Ramos (cell line): ENCODE measurements around the gene BMP4.

ENCODE experiments used
- in situ Hi-C: fragments of 300-500 bp; cut with MboI; formaldehyde crosslinking; loops from one replicate; pipeline ENCODE4 v1.14.3; 2022; ENCODE audit warnings: low sequenced_read_pairs; ENCODE audit not compliant: unreplicated experiment

Gene BMP4

DNA sequence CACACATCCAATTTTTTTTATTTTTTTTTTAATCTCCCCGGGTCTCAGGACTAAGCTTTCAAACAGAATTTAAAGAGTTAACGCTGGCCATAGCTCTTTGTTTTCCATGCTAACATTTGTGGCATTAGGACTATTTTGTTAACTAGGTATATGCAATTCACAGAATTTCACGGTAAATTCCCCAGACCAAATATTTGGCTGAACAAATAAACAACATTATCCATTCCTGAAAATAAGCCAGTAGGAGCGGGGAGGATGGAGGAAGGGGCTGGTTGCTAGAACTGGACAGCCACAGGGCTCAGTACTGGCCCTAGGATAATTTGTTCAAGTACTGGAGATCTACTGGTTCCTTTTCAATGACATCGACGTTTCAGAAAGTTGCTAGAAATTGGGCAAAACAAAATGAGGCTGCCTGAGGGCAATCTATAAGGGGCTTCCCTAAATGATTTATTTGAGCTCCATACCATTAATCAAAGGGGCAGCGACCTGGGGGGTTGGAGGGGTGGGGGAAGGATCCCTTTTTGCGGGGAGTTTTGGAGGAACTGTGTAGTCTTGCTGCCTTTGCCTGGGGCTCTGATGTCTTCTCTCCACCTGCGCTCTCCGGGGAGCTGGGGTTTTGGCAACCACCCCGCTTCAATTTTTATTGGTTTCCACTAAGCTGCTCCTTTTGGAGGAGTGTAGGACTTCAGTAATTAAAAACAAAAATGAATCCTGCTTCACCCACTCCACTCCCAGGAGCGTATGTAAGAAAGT, 9.0 kb downstream of the BMP4 start:
- in situ Hi-C loops, result no loop called here

DNA sequence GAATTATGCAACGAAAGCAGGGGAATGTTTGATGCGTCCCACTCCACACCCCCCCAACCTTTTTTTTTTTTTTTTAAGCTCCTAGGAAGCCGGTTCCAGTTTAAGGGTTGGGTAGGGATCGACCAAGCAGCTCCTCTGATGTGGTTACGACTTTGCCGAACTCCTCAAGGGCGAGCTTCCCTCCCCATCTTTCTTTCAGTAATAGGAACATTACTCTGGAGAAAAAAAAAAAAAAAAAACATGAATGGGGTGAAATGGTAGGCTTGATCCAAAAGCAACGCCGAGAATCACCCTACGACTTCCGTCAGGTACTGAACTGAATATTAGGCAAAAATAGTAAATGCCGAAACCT, 9.6 kb downstream of the BMP4 start:
- in situ Hi-C loops, result no loop called here

DNA sequence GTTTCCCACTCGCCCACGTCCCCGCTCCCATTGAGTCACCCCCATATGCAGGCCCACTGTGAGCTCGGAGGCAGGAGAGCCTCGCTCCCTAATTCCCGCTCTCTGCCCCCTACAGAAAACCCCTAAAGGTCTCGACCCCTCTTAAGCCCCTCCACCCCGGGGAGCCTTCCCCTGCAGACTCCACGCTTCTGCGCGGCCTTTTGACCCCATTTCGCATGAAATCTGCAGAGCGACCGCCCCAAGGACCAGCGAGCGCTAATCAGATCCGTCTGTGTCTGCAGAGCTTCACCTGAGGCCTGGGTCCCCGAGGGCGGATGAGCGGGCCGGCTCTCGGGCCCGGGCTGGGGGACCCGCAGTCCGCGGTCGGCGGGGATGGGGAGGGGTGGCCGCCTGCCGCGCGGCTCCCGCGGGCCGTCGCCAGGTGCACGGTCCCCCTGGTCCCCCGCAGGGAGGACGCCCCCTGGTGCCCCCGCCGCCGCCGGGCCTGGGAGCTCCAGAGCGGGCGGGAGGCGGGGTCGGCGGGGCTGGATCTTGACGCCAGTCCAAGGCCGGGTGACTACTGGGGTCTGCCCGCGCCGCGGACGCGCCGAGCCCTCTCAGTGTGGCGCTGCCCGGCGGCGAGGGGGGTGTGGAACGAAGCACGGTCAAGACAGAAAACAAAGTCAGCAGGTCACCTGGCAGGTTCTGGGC, 10.1 kb downstream of the BMP4 start:
- in situ Hi-C loops, result no loop called here

DNA sequence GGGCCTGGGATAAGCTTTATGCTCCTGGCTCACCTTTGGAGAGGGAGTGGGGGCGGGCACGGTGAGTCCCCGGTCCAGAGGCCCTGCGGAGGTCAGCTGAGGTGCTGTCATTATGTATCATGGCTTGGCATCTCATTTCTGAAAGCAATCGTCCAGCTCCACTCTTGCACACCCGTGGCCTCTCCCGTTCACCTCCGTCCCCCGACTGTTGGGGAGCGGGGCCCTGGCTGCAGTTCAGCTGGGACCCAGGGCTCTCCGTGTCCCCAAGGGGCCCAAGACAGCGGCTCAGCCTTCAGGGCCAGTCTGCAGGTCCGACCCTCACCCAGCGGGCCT, 10.6 kb downstream of the BMP4 start:
- in situ Hi-C loops, result no loop called here

DNA sequence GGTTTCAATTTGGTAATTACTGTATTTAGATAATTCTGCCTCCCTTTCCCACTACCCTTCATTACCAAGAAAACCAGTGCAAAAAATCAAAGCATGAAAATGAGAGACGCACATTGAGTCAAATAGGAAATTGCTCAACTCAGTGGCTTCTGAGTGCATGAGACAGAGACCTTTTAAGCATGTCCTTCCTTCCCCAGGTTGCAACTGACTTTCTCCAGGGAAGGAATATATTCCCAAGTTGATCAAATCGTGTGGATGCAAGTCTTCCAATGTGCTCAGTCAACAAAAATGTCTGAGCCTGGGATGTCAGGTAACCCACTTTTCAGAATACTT, 12.9 kb downstream of the BMP4 start:
- in situ Hi-C loops, result no loop called here

DNA sequence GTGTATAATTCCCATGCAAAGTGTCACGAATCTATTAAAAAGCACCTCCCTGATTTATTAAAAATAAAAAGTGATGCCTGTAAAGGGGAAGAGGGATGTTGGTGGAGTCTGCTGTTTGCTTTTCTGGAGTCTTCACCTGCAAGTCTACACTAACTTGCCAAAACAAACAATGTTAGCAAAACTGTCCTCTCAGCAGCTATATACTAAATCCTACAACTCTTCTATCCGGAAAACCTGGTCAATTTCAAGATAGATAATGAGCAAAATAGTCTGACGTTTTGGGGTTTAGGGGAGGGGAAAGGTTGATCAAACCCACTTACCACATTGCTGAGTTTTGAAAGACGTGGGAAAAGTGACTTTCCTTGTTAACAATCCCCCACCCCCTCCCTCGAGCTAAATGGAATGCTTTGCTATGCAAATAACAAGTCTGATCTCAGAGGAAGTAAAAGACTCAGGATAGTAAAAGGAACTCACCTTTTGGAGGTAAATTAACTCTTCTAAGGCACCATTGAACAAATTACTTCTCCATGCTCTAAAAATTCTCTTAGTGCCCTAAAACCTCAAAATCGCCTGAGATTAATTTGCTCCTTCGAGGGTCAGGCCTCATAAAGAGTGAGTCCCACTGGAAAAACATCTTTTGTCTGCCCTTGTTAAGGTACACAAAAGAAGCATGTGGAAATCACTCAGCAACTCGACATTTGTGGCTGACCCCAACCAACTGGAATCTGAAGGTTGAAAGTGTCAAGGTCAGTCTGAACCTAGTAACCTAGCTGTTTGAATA, 13.5 kb downstream of the BMP4 start:
- in situ Hi-C loops, result no loop called here

DNA sequence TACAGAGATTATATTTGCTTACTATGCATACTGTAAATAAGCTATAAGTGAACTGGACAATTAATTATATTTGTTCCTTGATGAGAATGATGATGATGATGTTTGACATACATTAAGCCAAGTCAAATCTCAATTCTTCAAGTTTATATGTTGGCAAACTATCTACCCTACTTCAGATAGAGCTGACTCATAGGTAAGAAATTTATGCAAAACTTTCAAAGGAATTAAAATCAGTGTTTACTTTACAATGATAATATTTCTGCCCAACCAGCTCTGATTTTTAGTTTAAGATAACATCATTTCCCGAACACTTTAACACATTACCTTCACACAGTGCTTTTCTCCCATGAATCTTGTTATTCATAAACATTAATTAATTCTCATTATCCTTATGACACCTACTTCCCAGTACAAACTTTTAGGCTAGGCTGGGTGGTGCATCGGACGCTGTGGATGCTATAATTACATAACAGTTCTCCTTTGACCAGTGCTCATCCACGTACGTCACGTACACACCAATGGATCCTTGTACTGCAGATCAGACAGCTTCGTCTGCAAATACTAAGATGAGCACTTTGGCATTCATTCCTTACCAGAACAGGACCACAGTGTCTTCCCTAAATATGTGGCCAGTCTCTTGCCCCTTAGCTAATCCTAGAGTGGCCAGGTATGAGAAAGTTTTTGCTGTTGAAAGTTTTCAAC, 18.3 kb downstream of the BMP4 start:
- in situ Hi-C loops, result no loop called here

DNA sequence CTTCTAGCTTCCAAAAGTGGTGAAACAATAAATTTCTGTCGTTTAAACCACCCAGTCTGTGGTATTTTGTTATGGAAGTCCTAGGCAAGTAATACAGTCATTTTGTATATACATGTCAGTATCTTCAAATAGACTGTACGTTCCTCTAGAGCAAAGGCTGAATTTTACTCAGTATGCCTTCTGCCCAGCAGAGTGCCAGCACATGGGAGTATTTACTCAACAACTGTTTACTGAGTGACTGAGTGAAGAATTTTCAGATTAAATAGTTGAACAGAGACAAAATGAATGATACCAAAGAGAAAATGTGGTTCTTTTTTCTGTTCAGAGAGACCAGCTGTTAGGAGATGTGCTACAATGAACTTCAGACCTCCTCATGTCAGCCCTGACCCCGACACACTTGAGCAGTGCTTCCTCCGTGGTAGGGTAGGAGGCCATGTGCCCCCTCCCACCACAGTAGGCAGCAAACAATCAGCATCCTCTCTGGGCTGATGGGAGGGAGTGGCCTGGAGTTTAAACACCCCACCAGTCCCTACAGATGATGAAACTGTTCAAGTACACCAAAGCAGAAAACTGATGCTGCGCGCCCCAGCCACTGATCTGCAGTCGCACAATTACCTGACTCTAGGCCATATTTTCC, 21.7 kb downstream of the BMP4 start:
- in situ Hi-C loops, result no loop called here

DNA sequence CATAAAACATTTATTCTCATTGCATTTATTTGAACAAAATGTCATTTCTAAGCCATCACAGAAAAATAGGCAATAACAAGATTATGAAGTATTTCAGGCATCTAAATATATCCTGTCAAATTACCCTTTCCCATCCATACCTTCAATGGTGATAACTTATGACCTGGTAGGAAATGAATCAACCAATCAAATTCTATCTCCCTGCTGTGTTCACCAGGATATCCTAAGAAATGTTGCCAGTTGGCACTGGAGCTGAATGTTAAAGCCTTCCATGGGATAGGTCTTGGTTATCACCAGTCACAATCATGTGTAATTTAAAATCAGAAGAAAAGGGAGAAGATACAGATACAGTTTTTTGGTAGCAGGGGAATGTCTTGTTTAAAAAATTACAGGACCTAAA, 23.7 kb downstream of the BMP4 start:
- in situ Hi-C loops, result no loop called here

DNA sequence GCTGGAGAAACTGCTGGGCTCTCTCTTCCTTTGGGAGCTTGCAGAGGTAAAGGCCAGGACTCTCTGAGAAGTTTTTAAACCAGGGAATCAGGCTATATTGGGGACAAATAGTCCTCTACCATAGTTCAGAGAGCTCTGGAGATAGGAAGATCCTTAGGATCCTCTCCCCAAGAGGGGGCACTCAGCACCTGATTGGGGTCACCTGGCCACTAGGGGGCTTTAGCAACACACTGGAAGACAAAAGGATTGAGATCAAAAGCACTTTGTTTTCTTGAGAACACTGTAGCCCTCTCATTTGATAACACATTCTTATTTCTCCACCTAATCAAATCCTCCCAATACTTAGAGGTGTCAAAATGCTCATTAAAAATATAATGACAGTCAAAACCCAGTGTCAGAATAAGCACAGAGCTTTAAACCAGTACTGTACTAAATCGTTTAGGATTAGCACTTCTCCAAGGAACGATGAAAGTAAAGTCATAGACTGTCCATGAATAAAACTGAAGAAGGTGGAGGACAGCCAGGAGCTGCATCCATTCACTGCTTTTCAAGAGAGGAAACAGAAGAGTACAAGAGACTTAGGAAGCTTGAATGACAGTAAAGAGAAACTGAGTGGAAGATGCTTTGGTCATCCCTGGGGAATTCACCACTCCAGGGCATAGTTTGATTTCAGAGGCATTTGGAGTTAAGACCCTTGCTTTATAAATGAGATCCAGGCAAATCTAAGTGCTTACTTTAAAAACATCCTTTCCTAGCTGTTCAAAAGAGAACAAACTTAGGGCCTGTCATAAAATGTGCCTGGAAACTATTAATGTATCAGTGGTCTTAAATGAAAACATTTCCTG, 26.5 kb downstream of the BMP4 start:
- in situ Hi-C loops, result no loop called here

DNA sequence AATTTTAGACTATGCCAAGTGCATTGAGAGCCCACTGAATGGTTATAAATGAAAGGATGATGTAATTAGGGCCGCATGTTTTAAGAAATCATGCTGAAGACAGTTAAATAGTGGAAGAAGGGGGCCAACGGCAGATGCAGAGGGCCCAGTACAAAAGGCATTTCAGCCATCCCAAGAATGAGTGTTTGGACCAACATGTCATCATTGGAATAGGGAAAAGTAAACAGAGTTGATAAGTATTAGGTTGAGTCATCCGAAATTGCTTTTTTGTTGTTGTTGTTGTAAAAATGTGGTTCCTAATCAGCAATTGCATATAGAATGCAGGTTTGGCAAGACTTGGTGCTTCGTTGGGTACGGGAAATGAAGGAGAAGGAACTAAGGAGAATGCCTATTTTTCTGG, 29.5 kb downstream of the BMP4 start:
- in situ Hi-C loops, result no loop called here

DNA sequence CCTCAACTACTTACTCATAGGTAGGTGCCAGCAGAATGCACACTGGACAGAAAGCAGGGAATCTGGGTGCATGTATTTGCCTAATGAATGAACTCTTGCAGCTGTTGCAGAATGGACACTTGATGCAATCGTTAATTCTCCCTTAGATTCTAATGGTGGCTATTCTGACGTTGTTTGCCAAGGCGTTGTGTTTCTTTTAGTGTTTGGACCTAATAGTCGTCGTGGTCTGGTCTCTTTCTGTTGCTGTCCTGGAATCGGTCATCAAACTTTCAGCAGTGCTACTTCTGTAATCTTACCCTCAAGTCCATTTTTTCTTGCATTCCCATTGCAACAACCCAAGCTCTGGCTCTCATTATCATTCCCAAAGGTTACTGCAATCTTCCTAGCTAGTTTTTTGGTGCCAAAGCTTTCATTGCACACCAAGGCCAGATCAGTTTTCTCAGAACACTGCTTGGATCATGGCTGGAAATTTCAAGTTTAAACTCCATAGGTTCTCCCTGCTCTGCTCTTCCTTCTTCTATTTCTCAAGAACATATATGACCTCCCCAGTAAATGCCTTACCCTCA, 31.3 kb downstream of the BMP4 start:
- in situ Hi-C loops, result no loop called here

DNA sequence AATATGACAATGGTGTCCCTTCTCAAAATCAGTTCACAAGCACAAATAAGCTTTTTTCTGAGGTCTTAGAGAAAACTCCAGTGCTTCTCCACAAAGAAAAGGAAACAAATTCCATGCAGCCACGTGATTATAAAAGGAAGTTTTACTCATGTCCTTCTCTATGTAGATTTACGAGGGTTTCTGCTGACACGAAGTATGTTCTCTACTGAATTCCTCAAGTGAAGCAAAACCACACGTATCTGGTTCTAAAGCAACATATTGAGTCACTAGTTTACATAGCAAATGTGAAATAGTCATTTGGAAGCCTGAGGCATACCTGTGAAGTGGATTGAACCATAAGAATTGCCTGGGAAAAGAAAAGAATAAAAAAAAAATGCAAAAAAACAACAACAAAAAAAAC, 31.9 kb downstream of the BMP4 start:
- in situ Hi-C loops, result no loop called here

DNA sequence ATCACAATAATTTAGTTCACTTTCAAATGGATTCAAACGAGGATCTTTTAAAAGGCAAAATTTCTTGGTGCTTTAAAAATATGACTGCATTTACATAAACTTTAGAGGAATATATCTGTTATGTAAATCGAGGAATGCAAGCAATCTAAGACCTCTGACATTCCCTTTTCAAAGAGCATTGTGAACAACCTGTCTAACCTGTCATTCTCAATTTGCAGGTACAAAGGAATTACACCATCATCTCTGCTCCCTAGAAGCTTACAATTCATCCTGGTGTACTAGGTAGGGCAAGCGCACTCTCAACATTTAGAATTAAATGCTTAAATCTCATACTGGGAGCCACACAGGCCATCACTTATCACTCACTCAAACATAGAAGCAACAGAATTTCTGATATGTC, 35.6 kb downstream of the BMP4 start:
- in situ Hi-C loops, result no loop called here

DNA sequence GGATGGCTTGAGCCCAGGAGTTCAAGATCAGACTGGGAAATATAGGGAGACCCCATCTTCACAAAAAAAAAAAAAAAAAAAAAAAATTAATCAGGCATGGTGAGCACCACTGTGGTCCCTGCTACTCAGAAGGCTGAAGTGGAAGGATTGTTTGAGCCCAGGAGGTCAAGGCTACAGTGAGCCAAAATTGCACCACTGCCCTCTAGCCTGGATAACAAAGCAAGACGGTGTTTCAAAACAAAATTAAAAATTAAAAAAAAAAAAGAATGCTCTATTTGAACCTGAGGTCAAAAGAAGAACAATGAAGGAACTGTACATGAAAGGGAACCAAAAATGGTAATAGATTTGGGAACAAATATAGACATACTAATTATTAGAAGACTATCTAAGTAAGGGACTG, 40.4 kb downstream of the BMP4 start:
- in situ Hi-C loops, result no loop called here

DNA sequence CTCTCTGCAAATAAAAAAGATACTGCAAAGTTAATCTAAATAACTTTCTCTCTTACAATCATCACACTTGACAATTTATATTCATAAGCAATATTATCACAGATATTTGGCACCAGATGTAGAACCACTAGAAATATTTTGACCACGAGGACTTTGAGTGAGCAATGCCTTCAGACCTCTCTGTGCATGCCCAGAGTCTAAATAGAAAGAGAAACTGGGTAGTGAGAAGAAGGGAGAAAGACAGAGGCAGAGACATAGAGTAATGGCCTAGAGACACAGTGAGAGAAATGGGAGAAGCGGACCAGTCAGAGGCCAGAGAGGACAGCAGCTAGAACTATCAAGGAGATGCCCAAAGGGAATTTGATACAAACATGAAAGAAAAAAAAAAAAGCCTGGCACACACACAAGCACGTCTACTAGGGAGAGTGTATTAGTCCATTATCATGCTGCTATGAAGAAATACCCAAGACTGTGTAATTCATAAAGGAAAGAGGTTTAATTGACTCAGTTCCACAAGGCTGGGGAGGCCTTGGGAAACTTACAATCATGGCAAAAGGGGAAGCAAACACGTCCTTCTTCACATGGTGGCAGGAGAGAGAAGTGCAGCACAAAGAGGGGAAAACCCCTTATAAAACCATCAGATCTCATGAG, 41.1 kb downstream of the BMP4 start:
- in situ Hi-C loops, result no loop called here

DNA sequence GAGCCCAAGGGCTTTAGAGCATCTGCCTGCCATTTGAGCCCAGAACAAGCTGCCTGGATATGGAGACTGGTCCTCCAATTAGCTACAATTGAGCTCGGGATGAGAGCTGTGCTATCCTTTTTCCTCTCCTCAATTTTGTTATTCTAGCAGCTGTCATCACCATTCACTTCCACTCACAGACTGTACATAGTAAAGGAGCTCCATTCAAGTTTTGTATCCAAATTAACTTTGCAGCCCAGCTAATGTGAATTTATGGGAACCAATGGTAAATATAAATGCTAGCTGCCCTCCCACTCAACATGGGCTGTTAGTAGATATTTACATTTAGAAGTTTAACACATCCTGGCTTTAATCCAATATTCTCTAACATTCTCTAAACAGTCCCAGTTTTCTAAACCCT, 44.6 kb downstream of the BMP4 start:
- in situ Hi-C loops, result no loop called here

DNA sequence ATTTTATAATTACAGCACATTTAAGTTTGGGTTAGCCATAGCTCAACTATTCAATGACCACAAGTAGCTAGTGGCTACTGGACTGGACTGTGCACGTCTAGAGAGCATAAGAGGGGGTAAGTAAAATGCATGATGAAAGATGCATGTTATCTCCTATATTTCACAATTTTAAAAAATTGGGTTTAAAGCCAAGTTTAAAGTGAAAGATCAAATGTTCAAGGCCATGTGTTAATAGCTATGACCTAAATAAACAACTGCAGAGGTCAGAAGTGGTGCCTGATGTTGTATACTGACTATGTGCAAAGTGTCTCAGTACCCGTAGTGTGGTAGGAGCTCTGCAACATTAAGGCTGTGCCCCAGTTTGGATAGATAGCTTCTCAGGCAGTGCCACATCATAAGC, 48.2 kb downstream of the BMP4 start:
- in situ Hi-C loops, result no loop called here

DNA sequence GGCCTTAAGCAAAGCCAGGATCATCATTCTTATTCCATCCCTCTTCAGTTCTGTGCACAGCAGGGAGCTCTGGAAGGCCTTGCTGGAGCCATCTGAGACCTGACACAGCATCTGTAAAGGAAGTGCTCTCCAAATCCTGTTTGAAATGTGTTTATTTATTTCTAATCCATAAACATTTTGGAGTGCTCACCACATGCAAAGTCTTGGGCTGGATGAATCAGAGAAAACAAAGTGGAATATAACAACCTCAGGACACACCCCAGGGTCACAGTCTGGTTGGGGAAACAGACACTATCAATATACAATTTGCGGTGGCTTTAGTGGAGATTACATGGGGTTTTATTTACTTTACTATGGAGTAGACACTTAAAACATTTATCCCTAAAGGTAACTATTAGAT, 54.3 kb downstream of the BMP4 start:
- in situ Hi-C loops, result no loop called here
